ENCODE results near the gene AKAP1.

DNA sequence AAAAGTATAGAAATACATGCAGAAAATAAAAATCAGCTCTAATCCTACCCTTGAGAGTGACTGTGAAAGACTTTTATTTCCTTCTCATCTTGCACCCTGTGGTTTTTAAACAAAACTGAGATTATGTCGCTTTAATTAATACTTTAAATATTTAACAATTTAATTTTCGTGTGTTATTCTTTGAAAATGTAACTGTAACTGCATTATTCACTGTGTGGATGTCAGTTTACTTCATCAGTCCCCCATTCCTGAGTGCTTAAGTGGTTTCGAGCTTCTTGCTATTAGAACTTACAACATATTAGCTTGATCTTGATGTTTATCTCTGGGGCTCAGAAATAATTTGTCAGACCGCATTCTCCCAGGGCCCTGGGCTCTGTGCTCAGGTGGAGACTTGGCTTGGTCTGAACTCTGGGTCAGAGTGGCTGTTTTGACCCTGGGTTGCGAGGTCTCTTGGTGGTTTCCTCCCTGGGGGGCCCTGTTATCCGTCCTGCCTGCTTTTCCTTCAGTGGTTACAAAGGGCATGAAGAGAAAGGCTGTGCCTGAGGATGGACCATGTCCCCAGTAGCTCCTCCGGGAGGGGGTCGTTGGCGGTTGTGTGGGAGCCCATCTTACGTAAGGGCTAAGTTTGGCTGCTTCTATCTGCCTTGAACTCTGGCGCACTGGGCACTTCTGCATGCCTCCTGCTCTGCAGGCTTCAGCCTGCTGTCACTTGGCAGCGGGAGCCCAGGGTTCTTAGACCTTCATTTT, 25.7 kb downstream of the AKAP1 start:
- TF ChIP-seq, protein P1, sequence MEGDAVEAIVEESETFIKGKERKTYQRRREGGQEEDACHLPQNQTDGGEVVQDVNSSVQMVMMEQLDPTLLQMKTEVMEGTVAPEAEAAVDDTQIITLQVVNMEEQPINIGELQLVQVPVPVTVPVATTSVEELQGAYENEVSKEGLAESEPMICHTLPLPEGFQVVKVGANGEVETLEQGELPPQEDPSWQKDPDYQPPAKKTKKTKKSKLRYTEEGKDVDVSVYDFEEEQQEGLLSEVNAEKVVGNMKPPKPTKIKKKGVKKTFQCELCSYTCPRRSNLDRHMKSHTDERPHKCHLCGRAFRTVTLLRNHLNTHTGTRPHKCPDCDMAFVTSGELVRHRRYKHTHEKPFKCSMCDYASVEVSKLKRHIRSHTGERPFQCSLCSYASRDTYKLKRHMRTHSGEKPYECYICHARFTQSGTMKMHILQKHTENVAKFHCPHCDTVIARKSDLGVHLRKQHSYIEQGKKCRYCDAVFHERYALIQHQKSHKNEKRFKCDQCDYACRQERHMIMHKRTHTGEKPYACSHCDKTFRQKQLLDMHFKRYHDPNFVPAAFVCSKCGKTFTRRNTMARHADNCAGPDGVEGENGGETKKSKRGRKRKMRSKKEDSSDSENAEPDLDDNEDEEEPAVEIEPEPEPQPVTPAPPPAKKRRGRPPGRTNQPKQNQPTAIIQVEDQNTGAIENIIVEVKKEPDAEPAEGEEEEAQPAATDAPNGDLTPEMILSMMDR (IDR thresholded peaks at IDR 0.05) = no peak
- TF ChIP-seq POLR2A (IDR thresholded peaks at IDR 0.05) = no peak
- TF ChIP-seq EP300 (IDR thresholded peaks at IDR 0.05) = no peak
